ENCODE measurements around the gene CD6.

CD6 gene

DNA sequence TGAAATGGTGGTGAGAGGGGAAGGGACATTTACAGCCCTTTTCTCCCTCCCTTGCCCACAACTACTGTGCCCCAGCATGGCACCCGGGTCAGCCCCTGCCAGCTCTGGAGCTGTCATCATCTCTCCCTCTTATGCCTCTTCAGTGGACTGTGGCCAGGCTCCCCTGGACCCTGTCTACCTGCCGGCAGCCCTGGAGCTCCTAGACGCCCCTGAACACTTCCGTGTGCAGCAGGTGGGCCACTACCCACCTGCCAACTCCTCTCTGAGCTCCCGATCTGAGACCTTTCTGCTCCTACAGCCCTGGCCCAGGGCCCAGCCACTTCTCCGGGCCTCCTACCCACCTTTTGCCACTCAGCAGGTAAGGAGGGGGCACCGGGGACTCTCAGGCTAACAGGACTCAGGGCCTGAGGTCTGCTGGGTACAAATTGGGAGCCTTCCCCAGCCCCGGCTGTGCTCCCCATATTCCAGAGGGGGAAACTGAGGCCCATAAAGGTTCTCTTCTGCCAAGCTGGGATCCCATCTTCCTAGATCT, 44.4 kb upstream of the CD6 start:
- H3K36me3 ChIP-seq (ENCODE audit: insufficient read depth, low read length): peaks cover 17% of the 10 kb centered on the region
- TF ChIP-seq, protein P1, sequence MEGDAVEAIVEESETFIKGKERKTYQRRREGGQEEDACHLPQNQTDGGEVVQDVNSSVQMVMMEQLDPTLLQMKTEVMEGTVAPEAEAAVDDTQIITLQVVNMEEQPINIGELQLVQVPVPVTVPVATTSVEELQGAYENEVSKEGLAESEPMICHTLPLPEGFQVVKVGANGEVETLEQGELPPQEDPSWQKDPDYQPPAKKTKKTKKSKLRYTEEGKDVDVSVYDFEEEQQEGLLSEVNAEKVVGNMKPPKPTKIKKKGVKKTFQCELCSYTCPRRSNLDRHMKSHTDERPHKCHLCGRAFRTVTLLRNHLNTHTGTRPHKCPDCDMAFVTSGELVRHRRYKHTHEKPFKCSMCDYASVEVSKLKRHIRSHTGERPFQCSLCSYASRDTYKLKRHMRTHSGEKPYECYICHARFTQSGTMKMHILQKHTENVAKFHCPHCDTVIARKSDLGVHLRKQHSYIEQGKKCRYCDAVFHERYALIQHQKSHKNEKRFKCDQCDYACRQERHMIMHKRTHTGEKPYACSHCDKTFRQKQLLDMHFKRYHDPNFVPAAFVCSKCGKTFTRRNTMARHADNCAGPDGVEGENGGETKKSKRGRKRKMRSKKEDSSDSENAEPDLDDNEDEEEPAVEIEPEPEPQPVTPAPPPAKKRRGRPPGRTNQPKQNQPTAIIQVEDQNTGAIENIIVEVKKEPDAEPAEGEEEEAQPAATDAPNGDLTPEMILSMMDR (IDR thresholded peaks at IDR 0.05; ENCODE audit: borderline replicate concordance, extremely low read depth, low read length, poor library complexity, severe bottlenecking): no peak
- TF ChIP-seq EZH2 (IDR thresholded peaks at IDR 0.05; ENCODE audit: borderline replicate concordance, low read depth, low read length, severe bottlenecking): no peak
- no peak for ATAC-seq (ENCODE audit: insufficient read depth, low read depth)
- H3K9ac ChIP-seq (ENCODE audit: low read depth, low read length): no peak overlapping the region
- H3K9me3 ChIP-seq (ENCODE audit: insufficient read depth, low read length, severe bottlenecking): no peaks in the 10 kb centered on the region
- no peak overlapping the region for H3K27ac ChIP-seq (ENCODE audit: low read length)
- H3K4me1 ChIP-seq (ENCODE audit: insufficient read depth, low read length): no peaks in the 10 kb centered on the region
- DNase-seq: no peak
- no peak overlapping the region for H2AFZ ChIP-seq (ENCODE audit: low read depth, low read length)
- peaks cover 22% of the 10 kb centered on the region for H4K20me1 ChIP-seq (ENCODE audit: insufficient read depth, low read length)
- no peak overlapping the region for H3K4me3 ChIP-seq (ENCODE audit: low read depth in 1 of 2, low read length in 2 of 2)
- H3K4me2 ChIP-seq (ENCODE audit: insufficient read depth, low read length): no peak overlapping the region
- no peaks in the 10 kb centered on the region for H3K79me2 ChIP-seq (ENCODE audit: insufficient read depth, low read length)
- no peaks in the 10 kb centered on the region for H3K27me3 ChIP-seq (ENCODE audit: insufficient read depth, low read length, poor library complexity)

DNA sequence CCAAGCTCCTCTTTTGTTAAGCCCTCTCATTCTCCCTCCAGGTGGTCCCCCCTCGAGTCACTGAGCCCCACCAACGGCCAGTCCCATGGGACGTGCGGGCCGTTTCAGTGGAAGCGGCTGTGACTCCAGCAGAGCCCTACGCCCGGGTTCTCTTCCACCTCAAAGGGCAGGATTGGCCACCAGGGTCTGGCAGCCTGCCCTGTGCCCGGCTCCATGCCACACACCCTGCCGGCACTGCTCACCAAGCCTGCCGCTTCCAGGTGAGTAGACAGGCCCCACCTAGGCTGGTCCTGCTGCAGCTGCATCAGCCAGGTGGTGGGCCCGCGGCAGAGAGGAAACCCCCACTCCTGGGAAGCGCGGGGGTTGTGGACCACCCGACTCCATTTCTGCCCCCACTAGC, 43.9 kb upstream of the CD6 start:
- no peak overlapping the region for H3K9ac ChIP-seq (ENCODE audit: low read depth, low read length)
- H3K4me1 ChIP-seq (ENCODE audit: insufficient read depth, low read length): no peaks in the 10 kb centered on the region
- no peak overlapping the region for H3K4me3 ChIP-seq (ENCODE audit: low read depth in 1 of 2, low read length in 2 of 2)
- H3K9me3 ChIP-seq (ENCODE audit: insufficient read depth, low read length, severe bottlenecking): no peaks in the 10 kb centered on the region
- peaks cover 17% of the 10 kb centered on the region for H4K20me1 ChIP-seq (ENCODE audit: insufficient read depth, low read length)
- ATAC-seq (ENCODE audit: insufficient read depth, low read depth) (no peak), DNase-seq (no peak)
- no peak overlapping the region for H3K27ac ChIP-seq (ENCODE audit: low read length)
- no peaks in the 10 kb centered on the region for H3K79me2 ChIP-seq (ENCODE audit: insufficient read depth, low read length)
- H3K36me3 ChIP-seq (ENCODE audit: insufficient read depth, low read length): peaks cover 12% of the 10 kb centered on the region
- H3K27me3 ChIP-seq (ENCODE audit: insufficient read depth, low read length, poor library complexity): no peaks in the 10 kb centered on the region
- no peak overlapping the region for H2AFZ ChIP-seq (ENCODE audit: low read depth, low read length)
- TF ChIP-seq, protein P1 (IDR thresholded peaks at IDR 0.05; ENCODE audit: borderline replicate concordance, extremely low read depth, low read length, poor library complexity, severe bottlenecking): no peak
- TF ChIP-seq EZH2 (IDR thresholded peaks at IDR 0.05; ENCODE audit: borderline replicate concordance, low read depth, low read length, severe bottlenecking): no peak
- no peak overlapping the region for H3K4me2 ChIP-seq (ENCODE audit: insufficient read depth, low read length)

DNA sequence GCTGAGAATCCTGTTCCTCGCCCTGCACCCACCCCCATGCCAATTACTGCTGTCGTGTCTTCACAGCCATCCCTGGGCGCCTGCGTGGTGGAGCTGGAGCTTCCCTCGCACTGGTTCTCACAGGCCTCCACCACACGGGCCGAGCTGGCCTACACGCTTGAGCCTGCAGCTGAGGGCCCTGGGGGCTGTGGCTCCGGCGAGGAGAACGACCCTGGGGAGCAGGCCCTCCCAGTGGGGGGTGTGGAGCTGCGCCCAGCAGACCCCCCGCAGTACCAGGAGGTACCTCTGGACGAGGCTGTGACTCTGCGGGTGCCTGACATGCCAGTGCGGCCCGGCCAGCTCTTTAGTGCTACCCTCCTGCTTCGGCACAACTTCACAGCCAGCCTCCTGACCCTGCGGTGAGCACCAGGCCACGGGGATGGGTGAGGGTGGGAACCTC, 42.9 kb upstream of the CD6 start:
- 0 out of 2 replicates have a peak, but pooled peaks cover 2% of the 10 kb centered on the region for H3K36me3 ChIP-seq (ENCODE audit: insufficient read depth, low read length)
- no peak overlapping the region for H3K4me2 ChIP-seq (ENCODE audit: insufficient read depth, low read length)
- no peak for TF ChIP-seq EZH2 (IDR thresholded peaks at IDR 0.05; ENCODE audit: borderline replicate concordance, low read depth, low read length, severe bottlenecking)
- TF ChIP-seq, protein P1 (IDR thresholded peaks at IDR 0.05; ENCODE audit: borderline replicate concordance, extremely low read depth, low read length, poor library complexity, severe bottlenecking): no peak
- H3K27ac ChIP-seq (ENCODE audit: low read length): no peak overlapping the region
- H3K4me3 ChIP-seq (ENCODE audit: low read depth in 1 of 2, low read length in 2 of 2): no peak overlapping the region
- H3K27me3 ChIP-seq (ENCODE audit: insufficient read depth, low read length, poor library complexity): no peaks in the 10 kb centered on the region
- no peak overlapping the region for H2AFZ ChIP-seq (ENCODE audit: low read depth, low read length)
- no peaks in the 10 kb centered on the region for H3K9me3 ChIP-seq (ENCODE audit: insufficient read depth, low read length, severe bottlenecking)
- no peak for ATAC-seq (ENCODE audit: insufficient read depth, low read depth)
- no peak for DNase-seq
- H3K9ac ChIP-seq (ENCODE audit: low read depth, low read length): no peak overlapping the region
- H3K79me2 ChIP-seq (ENCODE audit: insufficient read depth, low read length): no peaks in the 10 kb centered on the region
- H3K4me1 ChIP-seq (ENCODE audit: insufficient read depth, low read length): no peaks in the 10 kb centered on the region
- H4K20me1 ChIP-seq (ENCODE audit: insufficient read depth, low read length): peaks cover 9% of the 10 kb centered on the region; the same call in 1 of the 2 replicates

Data from DND-41 (cell line).